Measurements from ENCODE around the gene APLF. TPM values are rescaled to one million over a fixed set of nuclear protein-coding genes. Genes with fewer than 3 reads are reported as not detected.

Gene APLF
- total RNA-seq, 2 experiments from 2014 or later: 2.5 to 4.3 TPM

GRCh38 chr2:68428746-68429145 is 38.6 kb upstream of the APLF start:
- DNase-seq: no peak
- H3K4me1 Mint-ChIP-seq: peaks cover 4% of the 10 kb centered on the region
- no peak overlapping the region for H3K4me3 Mint-ChIP-seq
- POLR2A ChIA-PET: no interaction called here
- no peak overlapping the region for H3K27ac Mint-ChIP-seq
- H3K36me3 Mint-ChIP-seq (ENCODE audit: low read depth): no peaks in the 10 kb centered on the region
- no peaks in the 10 kb centered on the region for H3K27me3 Mint-ChIP-seq
- CTCF ChIA-PET: interaction anchor here (4.8 kb wide), 1 partner anchor 12 kb away, joined by 34 read pairs; no protein-coding TSS in a partner anchor
- intact Hi-C loops (cut with DNase I, micrococcal nuclease): no loop called here
- ATAC-seq: no peak
- H3K9me3 Mint-ChIP-seq (ENCODE audit: low read depth): no peaks in the 10 kb centered on the region

- ATAC-seq (no peak), DNase-seq (no peak)
- no peaks in the 10 kb centered on the region for H3K36me3 Mint-ChIP-seq (ENCODE audit: low read depth)
- H3K27ac Mint-ChIP-seq: no peak overlapping the region
- H3K4me1 Mint-ChIP-seq: peaks cover 4% of the 10 kb centered on the region
- H3K27me3 Mint-ChIP-seq: no peaks in the 10 kb centered on the region
- CTCF ChIA-PET: interaction anchor here (4.8 kb wide), 1 partner anchor 11 kb away, joined by 34 read pairs; no protein-coding TSS in a partner anchor
- POLR2A ChIA-PET: no interaction called here
- no peaks in the 10 kb centered on the region for H3K9me3 Mint-ChIP-seq (ENCODE audit: low read depth)
- intact Hi-C loops (cut with DNase I, micrococcal nuclease): no loop called here
- H3K4me3 Mint-ChIP-seq: no peak overlapping the region
These were observed 38.0 kb upstream of the APLF start for GRCh38 chr2:68429311-68429826.

GRCh38 chr2:68431316-68431972 is 35.9 kb upstream of the APLF start:
- CTCF ChIA-PET: interaction anchor here (1.4 kb wide), 1 partner anchor 10 kb away, joined by 5 read pairs; no protein-coding TSS in a partner anchor
- DNase-seq: no peak
- ATAC-seq: no peak
- Mint-ChIP-seq H3K27me3 (no peaks in the 10 kb centered on the region), H3K36me3 (ENCODE audit: low read depth) (no peaks in the 10 kb centered on the region), H3K27ac (no peak overlapping the region), H3K9me3 (ENCODE audit: low read depth) (no peaks in the 10 kb centered on the region), H3K4me1 (peaks cover 4% of the 10 kb centered on the region), H3K4me3 (no peak overlapping the region)
- intact Hi-C loops (cut with DNase I, micrococcal nuclease): no loop called here
- POLR2A ChIA-PET: interaction anchor here (0.5 kb wide), 1 partner anchor 243 kb away, joined by 6 read pairs; no protein-coding TSS in a partner anchor

- Mint-ChIP-seq H3K9me3 (ENCODE audit: low read depth) (no peaks in the 10 kb centered on the region), H3K27ac (no peak overlapping the region), H3K27me3 (no peaks in the 10 kb centered on the region), H3K4me3 (no peak overlapping the region), H3K4me1 (no peaks in the 10 kb centered on the region), H3K36me3 (ENCODE audit: low read depth) (no peaks in the 10 kb centered on the region)
- ATAC-seq (no peak), DNase-seq (no peak)
- ChIA-PET CTCF (interaction anchor here (0.6 to 1.4 kb wide), 2 partner anchors 9 to 149 kb away, joined by 4 to 5 read pairs; no protein-coding TSS in a partner anchor), POLR2A (no interaction called here)
- intact Hi-C loops (cut with DNase I, micrococcal nuclease): no loop called here
These were observed 34.4 kb upstream of the APLF start for GRCh38 chr2:68432696-68433658.

- POLR2A ChIA-PET: no interaction called here
- Mint-ChIP-seq H3K4me1 (no peaks in the 10 kb centered on the region), H3K36me3 (ENCODE audit: low read depth) (no peaks in the 10 kb centered on the region), H3K4me3 (no peak overlapping the region), H3K27ac (no peak overlapping the region), H3K27me3 (no peaks in the 10 kb centered on the region), H3K9me3 (ENCODE audit: low read depth) (no peaks in the 10 kb centered on the region)
- DNase-seq (no peak), ATAC-seq (peak; percentile 26)
- intact Hi-C loops (cut with DNase I, micrococcal nuclease): no loop called here
- CTCF ChIA-PET: no interaction called here
These were observed 32.4 kb upstream of the APLF start for GRCh38 chr2:68434981-68435380.

- no peaks in the 10 kb centered on the region for H3K36me3 Mint-ChIP-seq (ENCODE audit: low read depth)
- intact Hi-C loops (cut with DNase I, micrococcal nuclease): no loop called here
- DNase-seq (no peak), ATAC-seq (no peak)
- no peak overlapping the region for H3K4me3 Mint-ChIP-seq
- no peaks in the 10 kb centered on the region for H3K9me3 Mint-ChIP-seq (ENCODE audit: low read depth)
- no peak overlapping the region for H3K27ac Mint-ChIP-seq
- ChIA-PET POLR2A (no interaction called here), CTCF (interaction anchor here (0.7 kb wide), 1 partner anchor 362 kb away, joined by 4 read pairs; no protein-coding TSS in a partner anchor)
- peaks cover 5% of the 10 kb centered on the region for H3K4me1 Mint-ChIP-seq
- no peaks in the 10 kb centered on the region for H3K27me3 Mint-ChIP-seq
These were observed 31.8 kb upstream of the APLF start for GRCh38 chr2:68435615-68436014.

- no peaks in the 10 kb centered on the region for H3K27me3 Mint-ChIP-seq
- ATAC-seq: no peak
- H3K9me3 Mint-ChIP-seq (ENCODE audit: low read depth): no peaks in the 10 kb centered on the region
- no peak for DNase-seq
- intact Hi-C loops (cut with DNase I, micrococcal nuclease): no loop called here
- no peaks in the 10 kb centered on the region for H3K36me3 Mint-ChIP-seq (ENCODE audit: low read depth)
- CTCF ChIA-PET: interaction anchor here (0.7 kb wide), 1 partner anchor 363 kb away, joined by 4 read pairs; no protein-coding TSS in a partner anchor
- no peak overlapping the region for H3K4me3 Mint-ChIP-seq
- H3K27ac Mint-ChIP-seq: no peak overlapping the region
- POLR2A ChIA-PET: no interaction called here
- peaks cover 10% of the 10 kb centered on the region for H3K4me1 Mint-ChIP-seq
These were observed 31.1 kb upstream of the APLF start for GRCh38 chr2:68436270-68436669.

GRCh38 chr2:68438455-68439303 is 28.7 kb upstream of the APLF start:
- CTCF ChIA-PET: interaction anchor here (0.8 to 5.2 kb wide), 6 partner anchors 10 to 107 kb away, joined by 3 to 37 read pairs (median 18); no protein-coding TSS in a partner anchor
- ATAC-seq (no peak), DNase-seq (no peak)
- no peaks in the 10 kb centered on the region for H3K36me3 Mint-ChIP-seq (ENCODE audit: low read depth)
- intact Hi-C loops (cut with DNase I, micrococcal nuclease): no loop called here
- H3K4me3 Mint-ChIP-seq: no peak overlapping the region
- peaks cover 2% of the 10 kb centered on the region for H3K27me3 Mint-ChIP-seq
- H3K9me3 Mint-ChIP-seq (ENCODE audit: low read depth): no peaks in the 10 kb centered on the region
- peaks cover 14% of the 10 kb centered on the region for H3K4me1 Mint-ChIP-seq
- POLR2A ChIA-PET: no interaction called here
- no peak overlapping the region for H3K27ac Mint-ChIP-seq

GRCh38 chr2:68441179-68441993 is 26.0 kb upstream of the APLF start:
- POLR2A ChIA-PET: interaction anchor here (0.5 to 0.6 kb wide), 2 partner anchors 42 to 107 kb away, joined by 3 read pairs; no protein-coding TSS in a partner anchor
- ATAC-seq (peak; percentile 98), DNase-seq (peak; percentile 92)
- H3K27ac Mint-ChIP-seq: no peak overlapping the region
- H3K4me3 Mint-ChIP-seq: no peak overlapping the region
- H3K36me3 Mint-ChIP-seq (ENCODE audit: low read depth): no peaks in the 10 kb centered on the region
- H3K4me1 Mint-ChIP-seq: peaks cover 14% of the 10 kb centered on the region
- H3K9me3 Mint-ChIP-seq (ENCODE audit: low read depth): no peaks in the 10 kb centered on the region
- peaks cover 2% of the 10 kb centered on the region for H3K27me3 Mint-ChIP-seq
- CTCF ChIA-PET: interaction anchor here (0.5 to 5.2 kb wide), 52 partner anchors 10 to 484 kb away, joined by 3 to 37 read pairs (median 4); partner anchors contain the start of gene PLEK
- intact Hi-C loops (cut with DNase I, micrococcal nuclease): loop anchor here (1.0 to 5.0 kb wide), 7 partner anchors 54 to 379 kb away; no protein-coding TSS in a partner anchor

GRCh38 chr2:68441994-68442322 is 25.4 kb upstream of the APLF start:
- Mint-ChIP-seq H3K36me3 (ENCODE audit: low read depth) (no peaks in the 10 kb centered on the region), H3K4me1 (peaks cover 14% of the 10 kb centered on the region), H3K27ac (no peak overlapping the region), H3K4me3 (no peak overlapping the region), H3K9me3 (ENCODE audit: low read depth) (no peaks in the 10 kb centered on the region), H3K27me3 (peaks cover 2% of the 10 kb centered on the region)
- CTCF ChIA-PET: interaction anchor here (0.5 to 5.2 kb wide), 36 partner anchors 10 to 483 kb away, joined by 3 to 37 read pairs (median 5); partner anchors contain the start of gene PLEK
- POLR2A ChIA-PET: interaction anchor here (0.5 kb wide), 1 partner anchor 43 kb away, joined by 3 read pairs; no protein-coding TSS in a partner anchor
- DNase-seq: no peak
- intact Hi-C loops (cut with DNase I, micrococcal nuclease): loop anchor here (1.0 to 5.0 kb wide), 7 partner anchors 55 to 380 kb away; no protein-coding TSS in a partner anchor
- no peak for ATAC-seq

Data from activated CD4-positive, alpha-beta T cell treated with anti-CD3 and anti-CD28 coated beads for 36 hours (primary cell).